Measurements from ENCODE around the gene RAB11A. TPM values are rescaled to one million over a fixed set of nuclear protein-coding genes. Genes with fewer than 3 reads are reported as not detected.

Gene RAB11A
- total RNA-seq, 1 donor from 2014 or later = 234 TPM

GRCh38 chr15:65829130-65829764 lies 40.0 kb upstream of the RAB11A start:
- DNase-seq (ENCODE audit: low spot score, unreplicated experiment) = no peak
- H3K36me3 Mint-ChIP-seq (ENCODE audit: insufficient read depth) = peaks cover 2% of the 10 kb centered on the region
- H3K9me3 Mint-ChIP-seq (ENCODE audit: low read depth) = no peaks in the 10 kb centered on the region
- no peak overlapping the region for H3K4me3 Mint-ChIP-seq (ENCODE audit: low read depth)
- peak overlapping the region; percentile 21 for H3K27ac Mint-ChIP-seq
- H3K4me1 Mint-ChIP-seq (ENCODE audit: low read depth) = peaks cover 43% of the 10 kb centered on the region
- H3K27me3 Mint-ChIP-seq = no peaks in the 10 kb centered on the region
- peak; percentile 53 for TF ChIP-seq CTCF (IDR thresholded peaks at IDR 0.05; ENCODE audit: unreplicated experiment)

GRCh38 chr15:65832549-65833364 lies 36.5 kb upstream of the RAB11A start:
- Mint-ChIP-seq H3K27me3 (no peaks in the 10 kb centered on the region), H3K27ac (peak overlapping the region; percentile 99)

GRCh38 chr15:65833501-65834205 lies 35.6 kb upstream of the RAB11A start:
- DNase-seq (ENCODE audit: low spot score, unreplicated experiment) = no peak
- H3K27me3 Mint-ChIP-seq = no peaks in the 10 kb centered on the region
- no peak overlapping the region for H3K4me3 Mint-ChIP-seq (ENCODE audit: low read depth)
- peaks cover 52% of the 10 kb centered on the region for H3K4me1 Mint-ChIP-seq (ENCODE audit: low read depth)
- TF ChIP-seq CTCF (IDR thresholded peaks at IDR 0.05; ENCODE audit: unreplicated experiment) = no peak
- peak overlapping the region; percentile 99 for H3K27ac Mint-ChIP-seq
- no peaks in the 10 kb centered on the region for H3K9me3 Mint-ChIP-seq (ENCODE audit: low read depth)
- H3K36me3 Mint-ChIP-seq (ENCODE audit: insufficient read depth) = peaks cover 2% of the 10 kb centered on the region

More at GRCh38 chr15:65832549-65833364, 36.5 kb upstream of the RAB11A start:
- peaks cover 51% of the 10 kb centered on the region for H3K4me1 Mint-ChIP-seq (ENCODE audit: low read depth)
- H3K36me3 Mint-ChIP-seq (ENCODE audit: insufficient read depth) = peaks cover 2% of the 10 kb centered on the region
- H3K9me3 Mint-ChIP-seq (ENCODE audit: low read depth) = no peaks in the 10 kb centered on the region
- peak; percentile 37 for TF ChIP-seq CTCF (IDR thresholded peaks at IDR 0.05; ENCODE audit: unreplicated experiment)
- DNase-seq (ENCODE audit: low spot score, unreplicated experiment) = peak; percentile 30
- H3K4me3 Mint-ChIP-seq (ENCODE audit: low read depth) = peak overlapping the region; percentile 15

GRCh38 chr15:65834603-65835282 lies 34.5 kb upstream of the RAB11A start:
- Mint-ChIP-seq H3K4me1 (ENCODE audit: low read depth) (peaks cover 46% of the 10 kb centered on the region), H3K27ac (peak overlapping the region; percentile 81), H3K36me3 (ENCODE audit: insufficient read depth) (peaks cover 2% of the 10 kb centered on the region), H3K9me3 (ENCODE audit: low read depth) (no peaks in the 10 kb centered on the region), H3K27me3 (no peaks in the 10 kb centered on the region), H3K4me3 (ENCODE audit: low read depth) (no peak overlapping the region)
- no peak for TF ChIP-seq CTCF (IDR thresholded peaks at IDR 0.05; ENCODE audit: unreplicated experiment)
- DNase-seq (ENCODE audit: low spot score, unreplicated experiment) = no peak

- no peak overlapping the region for H3K27ac Mint-ChIP-seq
- no peaks in the 10 kb centered on the region for H3K27me3 Mint-ChIP-seq
- no peak for DNase-seq (ENCODE audit: low spot score, unreplicated experiment)
- H3K4me1 Mint-ChIP-seq (ENCODE audit: low read depth) = peaks cover 45% of the 10 kb centered on the region
- TF ChIP-seq CTCF (IDR thresholded peaks at IDR 0.05; ENCODE audit: unreplicated experiment) = no peak
- H3K36me3 Mint-ChIP-seq (ENCODE audit: insufficient read depth) = peaks cover 2% of the 10 kb centered on the region
- no peaks in the 10 kb centered on the region for H3K9me3 Mint-ChIP-seq (ENCODE audit: low read depth)
- H3K4me3 Mint-ChIP-seq (ENCODE audit: low read depth) = no peak overlapping the region
These were observed 33.8 kb upstream of the RAB11A start for GRCh38 chr15:65835447-65835846.

Data from progenitor cell of endocrine pancreas (in vitro differentiated cells).